Neural crest cell (in vitro differentiated cells): Measurements from ENCODE around the gene EIF2S2. TPM values are rescaled to one million over a fixed set of nuclear protein-coding genes. Genes with fewer than 3 reads are reported as not detected.

Source experiments
- DNase-seq: peaks from one replicate; pipeline ENCODE4 v3.0.0; 2021; ENCODE audit warnings: low read depth, mixed read lengths, low spot score
- H3K27ac Mint-ChIP-seq: one replicate; pipeline ENCODE4 v1.8.0; 2021; ENCODE audit warnings: mild to moderate bottlenecking, mixed read lengths; ENCODE audit not compliant: unreplicated experiment
- H3K27me3 Mint-ChIP-seq: 2 replicates; pipeline ENCODE4 v1.8.0; 2021; ENCODE audit warnings: low read depth, mild to moderate bottlenecking, mixed read lengths
- H3K36me3 Mint-ChIP-seq: 2 replicates; pipeline ENCODE4 v1.8.0; 2021; ENCODE audit warnings: low read depth, mild to moderate bottlenecking, mixed read lengths
- H3K4me1 Mint-ChIP-seq: 2 replicates; pipeline ENCODE4 v1.8.0; 2021; ENCODE audit warnings: mixed read lengths
- H3K4me3 Mint-ChIP-seq: one replicate; pipeline ENCODE4 v1.8.0; 2021; ENCODE audit warnings: mild to moderate bottlenecking, mixed read lengths
- H3K9me3 Mint-ChIP-seq: 2 replicates; pipeline ENCODE4 v1.8.0; 2021; ENCODE audit warnings: mixed read lengths
- microRNA-seq: library from miRNA; unstranded; fragments of <30 nt; microRNA quantifications from one replicate; pipeline ENCODE4, GENCODE V29; 2020
- total RNA-seq: library from RNA; stranded (reverse); gene quantifications from 2 replicates; pipeline ENCODE4 v1.2.1, GENCODE V29; 2021
- TF ChIP-seq, protein P1 (sequence below): fragments of 200-600 bp; sonication (generic); conservative IDR thresholded peaks from 2 replicates; pipeline ENCODE4 v1.5.0; 2021; ENCODE audit warnings: antibody characterized with exemption, mild to moderate bottlenecking

The EIF2S2 gene
- total RNA-seq, 1 donor from 2014 or later = 106 TPM

DNA sequence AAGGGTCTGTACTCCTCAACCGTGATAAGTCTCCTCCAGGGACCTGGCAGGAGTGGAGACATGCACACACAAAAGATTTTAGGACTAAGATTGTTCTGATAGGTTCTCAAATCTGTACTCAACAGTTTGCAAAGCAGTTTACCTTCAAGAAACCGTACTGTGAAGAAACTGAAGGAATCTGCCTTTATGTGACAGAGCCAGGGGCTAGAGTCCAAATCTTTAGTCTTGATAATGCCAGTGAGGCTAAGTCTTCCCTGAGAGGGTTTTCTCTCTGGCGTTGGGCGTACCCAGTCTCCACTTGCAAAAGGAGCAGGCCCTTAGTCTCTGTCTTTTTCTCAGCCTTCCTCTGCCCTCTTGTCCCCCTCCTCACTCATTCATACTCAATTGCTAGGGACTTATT lies 70.8 kb downstream of the EIF2S2 start:
- no peak overlapping the region for H3K27ac Mint-ChIP-seq
- no peaks in the 10 kb centered on the region for H3K36me3 Mint-ChIP-seq
- no peaks in the 10 kb centered on the region for H3K27me3 Mint-ChIP-seq
- peaks cover 61% of the 10 kb centered on the region for H3K4me1 Mint-ChIP-seq
- TF ChIP-seq, protein P1, sequence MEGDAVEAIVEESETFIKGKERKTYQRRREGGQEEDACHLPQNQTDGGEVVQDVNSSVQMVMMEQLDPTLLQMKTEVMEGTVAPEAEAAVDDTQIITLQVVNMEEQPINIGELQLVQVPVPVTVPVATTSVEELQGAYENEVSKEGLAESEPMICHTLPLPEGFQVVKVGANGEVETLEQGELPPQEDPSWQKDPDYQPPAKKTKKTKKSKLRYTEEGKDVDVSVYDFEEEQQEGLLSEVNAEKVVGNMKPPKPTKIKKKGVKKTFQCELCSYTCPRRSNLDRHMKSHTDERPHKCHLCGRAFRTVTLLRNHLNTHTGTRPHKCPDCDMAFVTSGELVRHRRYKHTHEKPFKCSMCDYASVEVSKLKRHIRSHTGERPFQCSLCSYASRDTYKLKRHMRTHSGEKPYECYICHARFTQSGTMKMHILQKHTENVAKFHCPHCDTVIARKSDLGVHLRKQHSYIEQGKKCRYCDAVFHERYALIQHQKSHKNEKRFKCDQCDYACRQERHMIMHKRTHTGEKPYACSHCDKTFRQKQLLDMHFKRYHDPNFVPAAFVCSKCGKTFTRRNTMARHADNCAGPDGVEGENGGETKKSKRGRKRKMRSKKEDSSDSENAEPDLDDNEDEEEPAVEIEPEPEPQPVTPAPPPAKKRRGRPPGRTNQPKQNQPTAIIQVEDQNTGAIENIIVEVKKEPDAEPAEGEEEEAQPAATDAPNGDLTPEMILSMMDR = no peak
- DNase-seq = no peak
- H3K9me3 Mint-ChIP-seq = no peaks in the 10 kb centered on the region
- no peak overlapping the region for H3K4me3 Mint-ChIP-seq

DNA sequence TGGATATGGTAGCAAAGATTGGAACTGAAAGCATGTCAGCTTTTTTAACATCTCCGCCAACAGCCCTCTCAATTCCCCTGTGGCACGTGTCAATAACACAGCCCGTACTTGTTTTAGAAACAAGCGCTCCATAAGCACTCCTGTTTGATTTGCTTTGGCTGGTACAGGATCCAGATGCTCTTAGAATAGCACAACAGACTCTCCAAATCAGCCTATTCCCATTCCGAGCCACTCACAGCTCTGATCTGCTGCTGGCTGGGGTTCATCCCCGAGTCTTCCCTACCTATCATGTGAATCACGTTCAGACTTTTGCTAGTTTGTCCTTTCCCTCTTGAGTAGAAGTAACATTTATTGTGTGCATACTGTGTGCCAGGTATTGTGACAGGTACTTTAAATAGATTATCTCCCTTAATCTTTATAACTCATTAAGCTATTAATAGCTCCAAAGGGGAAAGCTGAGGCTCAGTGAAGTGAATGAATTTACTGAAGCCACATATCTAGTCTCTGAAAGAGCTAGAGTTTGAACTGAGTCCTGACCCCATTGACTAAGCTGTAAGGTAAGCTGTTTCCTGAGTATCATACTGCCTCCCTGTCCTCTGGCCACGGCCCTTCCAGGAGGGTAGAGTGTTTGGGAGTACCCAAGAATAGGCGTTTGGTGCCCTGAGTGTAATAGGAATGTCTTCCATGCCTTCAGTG lies 71.6 kb downstream of the EIF2S2 start:
- H3K9me3 Mint-ChIP-seq = no peaks in the 10 kb centered on the region
- no peak for DNase-seq
- H3K4me3 Mint-ChIP-seq = no peak overlapping the region
- no peak overlapping the region for H3K27ac Mint-ChIP-seq
- TF ChIP-seq, protein P1 = no peak
- no peaks in the 10 kb centered on the region for H3K36me3 Mint-ChIP-seq
- H3K4me1 Mint-ChIP-seq = peaks cover 60% of the 10 kb centered on the region
- H3K27me3 Mint-ChIP-seq = no peaks in the 10 kb centered on the region

Small RNA genes within 50 kb of the gene (microRNA-seq; reads per million reads assigned to microRNA genes)
- gene MIR4755 = not detected

Other genes starting within 250 kb of the EIF2S2 start
- 304 and 313 TPM in 2 replicates for gene RALY, start 118.3 kb downstream of the EIF2S2 start, total RNA-seq
- not detected in 2 replicates for gene ASIP, start 129.2 kb upstream of the EIF2S2 start, total RNA-seq
- gene AHCY, start 191.1 kb upstream of the EIF2S2 start, total RNA-seq = 358 TPM in 2 replicates